NCI-H1417 (cell line): ENCODE results near the gene ALDH16A1.

Experiments used
- DNase-seq, 3 experiments: peaks; one replicate each; lab custom pipeline; 2025; lab: John Stamatoyannopoulos, UW

ALDH16A1 gene

GRCh38 chr19:49512970-49513745, 60.1 kb downstream of the ALDH16A1 start:
- peak; percentile 80 to 86 (median 83) for DNase-seq

- DNase-seq: peak; percentile 47 to 70 (median 69)
Measured at GRCh38 chr19:49513746-49514118, 60.7 kb downstream of the ALDH16A1 start.

GRCh38 chr19:49514151-49514550, 61.1 kb downstream of the ALDH16A1 start:
- peak; percentile 33 to 54 (median 48) for DNase-seq

DNA sequence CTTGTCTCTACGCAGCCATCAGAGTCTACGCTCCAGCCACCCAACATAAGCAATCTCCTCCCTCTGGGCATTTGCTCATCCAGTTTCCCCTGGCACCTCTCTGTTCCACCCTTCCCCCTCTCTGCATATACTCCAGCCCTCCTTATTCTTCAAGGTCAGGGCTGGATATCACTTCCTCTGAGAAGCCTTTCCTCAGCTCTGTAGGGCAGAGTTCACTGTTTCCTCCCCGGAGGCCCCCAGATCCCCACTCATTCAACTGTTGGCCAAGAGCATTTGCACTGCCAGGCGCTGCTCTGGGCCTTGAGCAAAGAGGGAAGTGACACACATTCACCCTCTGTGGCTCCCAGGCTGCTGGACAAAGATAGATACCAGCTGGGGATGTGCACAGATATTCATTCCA, 62.7 kb downstream of the ALDH16A1 start:
- DNase-seq: no peak

GRCh38 chr19:49518033-49518432, 65.0 kb downstream of the ALDH16A1 start:
- DNase-seq: no peak
